GM12874 (cell line): Measurements from ENCODE around the gene TSEN54.

Source experiments
- CTCF ChIP-seq: IDR thresholded peaks from 2 replicates; pipeline ENCODE4 v1.5.1; 2011; ENCODE audit warnings: low read depth, mild to moderate bottlenecking, control low read depth, low read length, moderate library complexity; ENCODE audit not compliant: insufficient read depth

TSEN54 gene

GRCh38 chr17:75482098-75482942, 34.0 kb upstream of the TSEN54 start:
- no peak for TF ChIP-seq CTCF

GRCh38 chr17:75485688-75486087, 30.6 kb upstream of the TSEN54 start:
- no peak for TF ChIP-seq CTCF

- TF ChIP-seq CTCF = no peak
These were observed 30.2 kb upstream of the TSEN54 start for GRCh38 chr17:75486151-75486550.

GRCh38 chr17:75486951-75487350, 29.4 kb upstream of the TSEN54 start:
- TF ChIP-seq CTCF = no peak

- TF ChIP-seq CTCF = 0 out of 2 replicates have a peak, but pooled peaks have one; percentile 9
These were observed 28.8 kb upstream of the TSEN54 start for GRCh38 chr17:75487351-75488070.

- no peak for TF ChIP-seq CTCF
These were observed 27.4 kb upstream of the TSEN54 start for GRCh38 chr17:75488693-75489510.

GRCh38 chr17:75489511-75489955, 26.8 kb upstream of the TSEN54 start:
- no peak for TF ChIP-seq CTCF
